ENCODE results near the gene TK2.

GRCh38 chr16:66510298-66510697 is 39.6 kb downstream of the TK2 start:
- TF ChIP-seq CTCF (IDR thresholded peaks at IDR 0.05) = no peak
- TF ChIP-seq POLR2AphosphoS2 (conservative IDR thresholded peaks at IDR 0.05; ENCODE audit: low read length) = no peak
- TF ChIP-seq BHLHE40 (IDR thresholded peaks at IDR 0.05; ENCODE audit: low read depth, low read length) = no peak
- TF ChIP-seq CEBPB (IDR thresholded peaks at IDR 0.05) = no peak
- TF ChIP-seq RCOR1 (IDR thresholded peaks at IDR 0.05; ENCODE audit: low read depth, low read length) = no peak
- no peak for TF ChIP-seq USF2 (IDR thresholded peaks at IDR 0.05)
- TF ChIP-seq RAD21 (conservative IDR thresholded peaks at IDR 0.05 in 1 of 2, IDR thresholded peaks at IDR 0.05 in 1 of 2) = no peak
- no peak for TF ChIP-seq CHD4 (IDR thresholded peaks at IDR 0.05; ENCODE audit: borderline replicate concordance)
- no peak for TF ChIP-seq SMC3 (IDR thresholded peaks at IDR 0.05)
- TF ChIP-seq RNF2 (IDR thresholded peaks at IDR 0.05; ENCODE audit: borderline replicate concordance, low read depth) = no peak
- no peak for TF ChIP-seq JUNB (IDR thresholded peaks at IDR 0.05)
- TF ChIP-seq ZNF302 (CRISPR knock-in tag; IDR thresholded peaks at IDR 0.05) = no peak
- no peak for TF ChIP-seq ZFP36 (IDR thresholded peaks at IDR 0.05; ENCODE audit: borderline replicate concordance, partially characterized antibody)
- TF ChIP-seq EP300 (IDR thresholded peaks at IDR 0.05) = no peak
